Measurements from ENCODE around the gene MTHFD2L.

The MTHFD2L gene

GRCh38 chr4:74228691-74229640 lies 71.0 kb downstream of the MTHFD2L start:
- H2AFZ ChIP-seq (ENCODE audit: low read depth, low read length, severe bottlenecking): no peak overlapping the region
- no peaks in the 10 kb centered on the region for H3K79me2 ChIP-seq (ENCODE audit: insufficient read depth, low read length)
- H3F3A ChIP-seq (ENCODE audit: insufficient read depth): no peaks in the 10 kb centered on the region
- no peaks in the 10 kb centered on the region for H3K9me2 ChIP-seq (replicated peaks; ENCODE audit: insufficient read depth, low read length)
- no peak overlapping the region for H3K27ac ChIP-seq (ENCODE audit: low read depth, low read length)
- no peaks in the 10 kb centered on the region for H4K20me1 ChIP-seq (ENCODE audit: low read depth, low read length)
- no peaks in the 10 kb centered on the region for H3K9me3 ChIP-seq (ENCODE audit: insufficient read depth, low read length)
- no peak overlapping the region for H3K4me2 ChIP-seq (ENCODE audit: low read depth, low read length, poor library complexity, severe bottlenecking)
- no peaks in the 10 kb centered on the region for H3K36me3 ChIP-seq (ENCODE audit: low read length)
- no peaks in the 10 kb centered on the region for H3K27me3 ChIP-seq (ENCODE audit: low read length)
- H3K9ac ChIP-seq (ENCODE audit: low read length): no peak overlapping the region
- no peak overlapping the region for H3K4me3 ChIP-seq (ENCODE audit: insufficient read depth, low read length, poor library complexity, severe bottlenecking)
- TF ChIP-seq CTCF (IDR thresholded peaks at IDR 0.05; ENCODE audit: insufficient read depth, low read length, poor library complexity, severe bottlenecking): peak; percentile 48
- TF ChIP-seq EZH2phosphoT487 (conservative IDR thresholded peaks at IDR 0.05; ENCODE audit: low read length): no peak

GRCh38 chr4:74230902-74231499 lies 73.1 kb downstream of the MTHFD2L start:
- no peaks in the 10 kb centered on the region for H4K20me1 ChIP-seq (ENCODE audit: low read depth, low read length)
- no peaks in the 10 kb centered on the region for H3K9me3 ChIP-seq (ENCODE audit: insufficient read depth, low read length)
- no peak overlapping the region for H3K4me3 ChIP-seq (ENCODE audit: insufficient read depth, low read length, poor library complexity, severe bottlenecking)
- no peak overlapping the region for H3K4me2 ChIP-seq (ENCODE audit: low read depth, low read length, poor library complexity, severe bottlenecking)
- H3K27me3 ChIP-seq (ENCODE audit: low read length): no peaks in the 10 kb centered on the region
- TF ChIP-seq EZH2phosphoT487 (conservative IDR thresholded peaks at IDR 0.05; ENCODE audit: low read length): no peak
- no peak for TF ChIP-seq CTCF (IDR thresholded peaks at IDR 0.05; ENCODE audit: insufficient read depth, low read length, poor library complexity, severe bottlenecking)
- no peaks in the 10 kb centered on the region for H3K36me3 ChIP-seq (ENCODE audit: low read length)
- H3K27ac ChIP-seq (ENCODE audit: low read depth, low read length): no peak overlapping the region
- H3K79me2 ChIP-seq (ENCODE audit: insufficient read depth, low read length): no peaks in the 10 kb centered on the region
- H3K9ac ChIP-seq (ENCODE audit: low read length): no peak overlapping the region
- H3F3A ChIP-seq (ENCODE audit: insufficient read depth): no peaks in the 10 kb centered on the region
- H3K9me2 ChIP-seq (replicated peaks; ENCODE audit: insufficient read depth, low read length): no peaks in the 10 kb centered on the region
- no peak overlapping the region for H2AFZ ChIP-seq (ENCODE audit: low read depth, low read length, severe bottlenecking)

- Histone ChIP-seq H4K20me1 (ENCODE audit: low read depth, low read length) (no peaks in the 10 kb centered on the region), H3K9me3 (ENCODE audit: insufficient read depth, low read length) (no peaks in the 10 kb centered on the region), H3K9me2 (replicated peaks; ENCODE audit: insufficient read depth, low read length) (no peaks in the 10 kb centered on the region), H3K27me3 (ENCODE audit: low read length) (no peaks in the 10 kb centered on the region), H3F3A (ENCODE audit: insufficient read depth) (no peaks in the 10 kb centered on the region), H3K4me3 (ENCODE audit: insufficient read depth, low read length, poor library complexity, severe bottlenecking) (no peak overlapping the region), H3K36me3 (ENCODE audit: low read length) (no peaks in the 10 kb centered on the region), H3K27ac (ENCODE audit: low read depth, low read length) (no peak overlapping the region), H3K79me2 (ENCODE audit: insufficient read depth, low read length) (no peaks in the 10 kb centered on the region), H3K9ac (ENCODE audit: low read length) (no peak overlapping the region), H2AFZ (ENCODE audit: low read depth, low read length, severe bottlenecking) (no peak overlapping the region), H3K4me2 (ENCODE audit: low read depth, low read length, poor library complexity, severe bottlenecking) (no peak overlapping the region)
- TF ChIP-seq CTCF (IDR thresholded peaks at IDR 0.05; ENCODE audit: insufficient read depth, low read length, poor library complexity, severe bottlenecking) (no peak), EZH2phosphoT487 (conservative IDR thresholded peaks at IDR 0.05; ENCODE audit: low read length) (no peak)
Observed at GRCh38 chr4:74235135-74235534, 77.2 kb downstream of the MTHFD2L start.
